Stimulated activated CD8-positive, alpha-beta memory T cell treated with anti-CD3 and anti-CD28 coated beads, Interleukin-4, amount 100 ng/mL, for 48 hours (primary cell): Measurements from ENCODE around the gene GJB2.

Source experiments
- DNase-seq: peaks from one replicate; pipeline ENCODE4 v3.0.0-alpha.2; 2020

The GJB2 gene

DNA sequence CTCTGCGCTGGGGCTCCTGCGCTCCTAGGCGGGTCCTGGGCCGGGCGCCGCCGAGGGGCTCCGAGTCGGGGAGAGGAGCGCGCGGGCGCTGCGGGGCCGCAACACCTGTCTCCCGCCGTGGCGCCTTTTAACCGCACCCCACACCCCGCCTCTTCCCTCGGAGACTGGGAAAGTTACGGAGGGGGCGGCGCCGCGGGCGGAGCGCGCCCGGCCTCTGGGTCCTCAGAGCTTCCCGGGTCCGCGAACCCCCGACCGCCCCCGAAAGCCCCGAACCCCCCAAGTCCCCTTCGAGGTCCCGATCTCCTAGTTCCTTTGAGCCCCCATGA, at the start of gene GJB2:
Gene GJB2 (minus strand): TSS at position 103 of the 326 bp plus-strand sequence. CDS start 3,357 bp downstream, outside the sequence.
- no peak for DNase-seq

DNA sequence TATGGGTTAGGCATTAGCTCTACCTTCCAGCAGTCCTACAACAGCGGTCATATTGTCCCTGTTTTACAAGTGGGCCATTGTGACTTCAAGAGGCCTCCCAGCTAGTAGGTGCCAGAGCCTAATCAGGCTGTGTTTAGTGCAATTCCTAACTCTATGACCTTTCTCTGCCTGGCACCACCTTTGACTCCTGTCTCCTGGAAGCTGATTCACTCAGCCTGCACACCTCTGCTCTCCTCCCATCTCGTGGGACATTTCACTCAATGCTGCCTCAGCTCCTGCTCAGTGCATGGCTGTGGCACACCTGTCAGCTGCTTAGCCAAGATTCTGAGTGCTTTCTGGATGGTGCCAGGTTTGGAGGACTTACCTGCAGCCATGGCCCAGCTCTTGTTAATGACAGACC, 48.9 kb upstream of the GJB2 start:
- no peak for DNase-seq

DNA sequence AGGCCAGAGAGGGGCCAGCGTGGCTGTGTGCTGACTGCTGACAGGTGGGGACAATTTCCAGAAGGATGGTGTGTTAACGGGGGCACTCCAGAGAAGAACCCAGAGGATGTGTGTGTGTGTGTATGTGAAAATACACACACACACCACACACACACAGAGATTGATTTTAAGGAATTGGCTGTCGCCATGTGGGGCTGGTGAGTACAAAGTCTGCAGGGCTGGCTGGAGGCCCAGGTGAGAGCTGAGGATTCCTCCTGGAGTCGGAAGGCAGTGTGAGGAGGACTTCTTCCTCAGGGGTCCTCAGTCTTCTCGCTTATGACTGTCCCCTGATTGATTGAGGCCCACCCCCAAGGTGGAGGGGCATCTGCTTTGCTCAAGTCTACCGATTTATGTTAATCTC, 47.0 kb upstream of the GJB2 start:
- DNase-seq: no peak

DNA sequence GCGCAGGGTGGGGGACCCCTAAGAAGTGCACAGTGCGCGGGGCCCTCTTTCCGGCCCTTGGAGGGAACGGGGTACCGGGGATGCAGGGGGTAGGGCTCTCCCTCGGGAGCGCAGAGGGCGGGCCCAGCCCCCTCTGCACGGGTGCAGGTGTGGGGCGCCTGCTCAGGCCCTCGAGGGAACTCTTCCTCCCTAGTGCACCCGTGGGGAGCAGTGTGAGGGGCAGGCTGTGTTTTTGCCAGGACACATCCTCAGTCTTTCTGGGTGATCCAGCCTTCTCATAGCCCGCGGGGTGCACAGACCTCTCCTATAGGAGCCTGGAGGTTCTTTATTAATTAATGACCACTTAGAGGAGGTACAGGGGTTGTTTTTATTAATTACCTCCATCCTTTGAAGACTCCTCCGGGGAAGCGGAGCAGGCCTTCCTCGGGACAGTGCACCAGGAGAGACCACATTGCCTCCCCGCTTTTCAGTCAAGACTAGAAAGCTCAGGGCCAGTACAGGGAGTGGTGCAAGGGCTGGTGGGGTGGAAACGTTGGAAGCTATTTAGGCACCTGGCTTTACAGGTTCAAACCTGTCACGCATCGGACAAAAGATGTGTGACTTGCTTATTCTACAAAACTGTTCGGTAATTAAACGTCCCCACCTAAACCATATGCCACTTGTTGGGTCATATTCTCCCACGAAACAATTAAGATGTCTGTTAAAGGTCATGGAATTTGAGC, 40.0 kb upstream of the GJB2 start:
- no peak for DNase-seq

DNA sequence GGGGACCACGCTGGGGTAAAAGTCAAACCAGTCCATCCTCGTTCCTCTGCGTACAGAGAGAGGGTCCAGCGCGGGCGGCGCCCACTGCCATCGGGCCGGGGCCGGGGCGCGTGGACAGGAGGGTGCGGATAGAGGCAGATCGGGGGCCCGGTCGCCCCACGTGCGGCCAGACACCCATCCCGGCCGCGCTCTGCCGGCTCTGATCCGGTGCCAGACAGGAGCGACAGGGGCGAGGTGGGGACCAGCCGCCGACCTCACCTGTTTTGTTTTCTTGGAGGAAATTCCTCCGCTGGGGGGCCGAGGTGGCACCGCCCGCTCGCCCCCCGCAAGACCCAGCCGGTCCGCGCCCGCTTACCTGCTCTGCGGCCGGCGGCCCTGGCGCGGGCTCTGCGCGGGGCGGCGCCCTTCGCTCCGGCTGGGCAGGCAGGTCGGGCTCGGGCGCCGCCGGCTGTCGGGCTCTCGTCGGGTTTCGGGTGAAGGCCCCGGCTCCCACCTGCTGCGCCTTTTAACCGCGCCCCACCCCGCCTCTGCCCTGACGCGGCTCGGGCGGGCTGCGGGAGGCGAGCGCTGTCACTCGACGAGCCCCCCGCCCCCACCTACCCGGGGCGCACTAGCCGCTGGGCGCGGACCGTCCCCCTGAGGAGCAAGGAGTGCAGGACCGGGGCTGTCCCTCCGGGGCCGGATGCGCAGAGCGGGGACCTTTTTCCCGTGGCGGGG, 39.3 kb upstream of the GJB2 start, which contains the start of gene GJB6:
Gene GJB6 (minus strand): TSS at position 481 of the 717 bp plus-strand sequence. CDS start 8,839 bp downstream, outside the sequence.
- peak; percentile 53 for DNase-seq

DNA sequence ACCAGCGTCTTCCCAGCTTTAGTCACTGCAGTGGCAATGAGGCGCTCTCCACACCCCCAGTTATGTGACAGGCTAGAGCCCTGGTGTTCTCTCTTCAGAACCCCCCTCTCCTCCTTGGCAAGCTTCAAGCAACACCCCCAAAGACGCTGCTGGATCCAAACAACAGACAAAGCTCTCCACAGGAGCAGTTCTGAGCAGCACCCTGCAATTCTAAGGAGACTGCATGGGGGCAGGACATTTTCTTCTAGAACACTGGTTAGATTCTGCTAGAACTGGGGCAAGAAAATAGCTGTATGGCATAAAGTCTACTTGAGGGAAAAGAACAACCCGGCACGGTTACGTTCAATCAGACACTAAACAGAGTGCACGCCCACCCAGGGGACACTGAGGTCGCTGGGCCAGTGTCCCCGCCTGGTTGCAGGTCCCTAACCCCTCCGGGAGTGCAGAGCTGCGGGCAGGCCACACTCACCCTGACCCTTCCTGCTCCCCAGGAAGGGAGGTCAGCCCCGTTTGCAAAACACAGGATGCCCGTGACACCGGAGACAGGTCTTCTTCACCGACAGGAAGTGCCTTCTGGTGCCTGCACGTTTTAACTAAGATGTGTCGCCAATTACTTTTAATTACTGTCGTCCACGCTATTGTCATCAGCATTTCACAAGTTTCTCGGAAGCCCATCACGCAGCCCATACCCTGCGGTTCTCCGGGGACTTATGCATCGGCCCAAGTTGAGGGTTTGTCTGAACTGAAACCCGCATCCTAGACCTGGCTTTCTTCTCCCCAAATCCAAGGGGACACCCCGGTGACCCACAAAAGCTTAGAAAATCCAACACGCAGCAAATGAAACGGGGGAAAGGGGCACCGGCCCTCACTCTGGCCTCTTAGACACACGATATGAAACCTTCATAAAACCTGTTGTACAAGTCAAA, 38.4 kb upstream of the GJB2 start:
- peak; percentile 34 for DNase-seq

- DNase-seq: no peak
Observed at GRCh38 chr13:20227730-20228129, 35.0 kb upstream of the GJB2 start.

DNA sequence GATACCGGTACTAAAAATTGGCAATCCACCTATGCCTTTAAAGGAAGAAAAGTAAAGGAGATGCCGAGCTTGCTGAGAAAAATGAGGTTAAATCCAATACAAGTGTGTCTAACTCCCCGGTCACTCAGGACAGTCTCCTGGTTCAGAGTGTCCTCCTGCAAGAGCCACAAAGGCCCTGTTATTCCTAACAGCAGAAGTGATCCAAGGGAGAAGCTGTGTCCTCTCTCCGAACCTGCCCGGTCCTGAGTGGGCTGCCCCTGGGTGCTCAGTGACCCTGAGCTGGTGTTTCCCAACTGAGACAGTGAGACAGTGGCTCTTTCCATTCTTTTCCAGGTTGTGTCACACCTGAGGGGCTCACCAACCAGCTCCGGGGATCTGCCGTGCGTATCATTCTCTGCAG, 34.5 kb upstream of the GJB2 start:
- DNase-seq: no peak

- DNase-seq: no peak
Observed at GRCh38 chr13:20222553-20222952, 29.8 kb upstream of the GJB2 start.

GRCh38 chr13:20221772-20222171, 29.0 kb upstream of the GJB2 start:
- DNase-seq: no peak

GRCh38 chr13:20219577-20219976, 26.8 kb upstream of the GJB2 start:
- no peak for DNase-seq

- no peak for DNase-seq
Observed at GRCh38 chr13:20217168-20217567, 24.4 kb upstream of the GJB2 start.

GRCh38 chr13:20209948-20210347, 17.2 kb upstream of the GJB2 start:
- no peak for DNase-seq

GRCh38 chr13:20206698-20207235, 14.0 kb upstream of the GJB2 start:
- no peak for DNase-seq

DNA sequence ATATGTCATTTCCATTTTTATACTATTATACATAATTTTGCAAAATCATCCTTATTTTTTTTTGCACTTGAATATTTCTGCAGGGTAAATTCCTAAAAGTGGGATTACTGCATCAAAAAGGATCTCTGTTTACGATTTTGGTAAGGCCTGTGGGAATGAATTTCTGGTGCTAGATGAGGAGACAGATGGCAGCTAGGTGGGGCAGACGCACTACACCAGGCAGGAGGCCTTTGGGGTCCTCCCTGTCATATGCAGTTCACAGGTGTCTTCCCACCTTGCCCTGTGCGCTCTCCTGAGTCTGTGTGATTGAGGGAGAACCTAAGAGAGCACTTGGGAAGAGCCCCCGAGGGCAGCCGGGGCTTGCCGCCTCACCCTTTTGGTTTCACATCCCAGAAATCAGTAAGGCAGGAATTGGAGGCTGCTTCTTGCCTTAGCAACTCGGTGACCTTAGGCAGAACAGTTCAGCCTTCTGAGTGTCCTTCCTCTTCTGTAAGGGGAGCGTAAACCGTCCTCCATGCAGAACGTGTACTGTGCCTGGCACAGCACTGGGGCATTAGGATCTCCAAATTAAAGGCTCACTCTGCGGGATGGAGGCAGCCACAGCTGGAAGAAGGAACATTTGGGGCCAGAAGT, 13.4 kb upstream of the GJB2 start:
- no peak for DNase-seq

DNA sequence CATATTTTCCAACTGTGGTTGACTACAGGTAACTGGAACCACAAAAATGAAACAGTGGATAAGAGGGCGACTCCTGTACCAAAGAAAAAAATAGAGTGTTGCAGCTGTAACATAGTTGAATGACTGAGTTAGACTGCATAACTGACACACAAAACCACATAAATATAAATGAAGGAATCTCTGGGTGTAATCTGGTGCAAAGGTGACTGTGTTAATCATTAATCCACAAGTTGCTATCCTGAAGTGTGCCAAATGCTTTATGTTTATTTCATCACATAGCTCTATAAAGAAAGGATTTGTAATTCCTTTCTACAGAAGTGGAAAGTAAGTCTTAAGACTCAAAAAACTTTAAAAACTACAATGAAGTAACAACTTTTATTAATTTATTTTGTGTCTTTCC, 6.0 kb upstream of the GJB2 start:
- DNase-seq: no peak

- no peak for DNase-seq
Observed at GRCh38 chr13:20197361-20197834, 4.7 kb upstream of the GJB2 start.

DNA sequence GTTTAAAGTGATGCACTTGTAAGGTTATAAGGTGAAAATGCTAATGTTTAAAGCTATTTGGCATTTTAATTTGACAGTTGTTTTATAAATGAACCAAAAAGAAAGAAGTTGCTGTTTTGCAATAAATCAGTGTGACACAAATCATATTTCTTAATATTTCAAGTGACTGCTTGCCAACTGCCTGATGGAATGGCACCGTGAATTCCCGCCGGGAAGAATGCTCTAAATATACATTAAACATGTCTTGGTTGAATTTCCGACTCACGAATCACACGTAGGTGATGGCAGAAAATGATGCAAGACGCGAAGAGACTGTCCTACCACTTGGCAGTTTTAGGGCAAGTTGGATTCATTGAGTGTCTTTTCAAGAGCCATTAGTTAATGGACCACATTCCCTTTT, 3.1 kb upstream of the GJB2 start:
- DNase-seq: no peak

DNA sequence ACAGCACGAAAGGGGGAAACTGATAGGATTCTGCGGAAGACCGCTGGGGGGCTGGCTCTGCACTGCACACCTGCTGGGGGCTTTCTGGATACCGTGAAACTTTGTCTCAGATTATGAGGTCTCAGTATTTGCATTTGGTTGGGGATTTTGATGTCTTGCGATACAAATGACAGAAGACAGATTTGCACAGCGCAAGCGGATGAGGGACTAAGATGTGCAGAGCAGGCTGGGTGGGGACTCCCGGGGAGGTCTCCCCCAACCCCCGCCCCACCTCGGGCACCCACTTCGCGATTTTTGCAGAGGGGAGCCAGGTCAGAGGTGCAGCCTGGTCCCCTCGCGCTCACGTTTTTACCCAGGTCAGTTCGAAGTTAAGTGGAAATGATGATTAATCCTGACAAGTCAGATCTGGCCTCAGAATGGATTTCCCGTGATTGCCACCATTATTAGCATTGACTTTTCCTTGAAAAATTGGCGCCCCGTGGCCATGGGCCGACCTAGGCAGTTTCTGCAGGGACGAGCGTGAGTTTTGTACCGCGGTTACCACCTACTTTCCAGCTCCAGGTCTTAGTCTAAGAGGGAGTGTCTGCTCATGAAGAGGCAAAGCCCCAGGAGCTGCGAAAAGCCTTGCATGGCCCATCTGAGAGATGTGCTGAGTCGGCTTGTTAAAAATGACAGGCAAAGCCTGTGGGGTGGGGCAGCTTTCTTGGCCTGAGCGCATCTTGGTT, 1.3 kb upstream of the GJB2 start:
- DNase-seq: peak; percentile 44

DNA sequence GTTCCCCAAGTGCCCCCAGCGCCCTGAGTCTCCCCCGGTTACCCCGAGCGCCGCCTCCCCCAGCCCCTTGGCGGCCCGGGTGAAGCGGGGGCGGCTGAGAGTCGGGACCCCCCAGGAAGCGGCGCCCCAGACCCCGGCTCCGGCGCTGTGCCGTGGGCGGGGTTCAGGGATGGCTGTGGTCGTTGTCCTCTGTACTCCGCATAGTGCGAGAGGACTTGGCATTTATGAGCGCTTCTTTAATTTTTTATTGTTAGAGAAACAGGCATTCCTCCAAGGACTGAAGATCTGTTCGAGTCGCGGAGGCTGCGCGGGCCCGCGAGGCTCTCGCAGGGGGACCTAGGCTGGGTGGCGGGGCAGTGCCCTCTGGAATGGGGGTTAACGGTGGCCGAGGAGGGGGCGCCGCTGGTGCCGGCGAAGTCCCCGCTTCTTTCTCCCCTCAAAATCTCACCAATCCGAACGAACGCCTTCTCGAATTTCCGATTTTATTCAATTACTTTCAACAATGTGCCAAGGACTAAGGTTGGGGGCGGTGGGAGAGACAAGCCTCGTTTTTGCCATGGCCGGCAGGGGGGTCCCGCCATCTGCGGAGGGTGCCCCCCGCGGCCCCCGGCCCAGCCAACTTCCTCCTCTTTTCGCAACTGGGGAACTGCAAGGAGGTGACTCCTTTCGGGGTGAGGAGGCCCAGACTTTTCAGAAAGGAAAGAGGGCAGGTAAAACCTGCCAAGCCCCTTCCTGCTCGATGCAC, 596 bp upstream of the GJB2 start:
- no peak for DNase-seq
